Measurements from ENCODE around the gene GALNT16. TPM values are rescaled to one million over a fixed set of nuclear protein-coding genes. Genes with fewer than 3 reads are reported as not detected.
"Not testable (repeated sequence)": the region's sequence is repeated elsewhere in the genome, so short reads cannot be mapped to it uniquely, and the experiment has no call there.

Gene GALNT16
- total RNA-seq, 4 donors from 2014 or later, result 2.1 to 4.6 (median 3.4) TPM

DNA sequence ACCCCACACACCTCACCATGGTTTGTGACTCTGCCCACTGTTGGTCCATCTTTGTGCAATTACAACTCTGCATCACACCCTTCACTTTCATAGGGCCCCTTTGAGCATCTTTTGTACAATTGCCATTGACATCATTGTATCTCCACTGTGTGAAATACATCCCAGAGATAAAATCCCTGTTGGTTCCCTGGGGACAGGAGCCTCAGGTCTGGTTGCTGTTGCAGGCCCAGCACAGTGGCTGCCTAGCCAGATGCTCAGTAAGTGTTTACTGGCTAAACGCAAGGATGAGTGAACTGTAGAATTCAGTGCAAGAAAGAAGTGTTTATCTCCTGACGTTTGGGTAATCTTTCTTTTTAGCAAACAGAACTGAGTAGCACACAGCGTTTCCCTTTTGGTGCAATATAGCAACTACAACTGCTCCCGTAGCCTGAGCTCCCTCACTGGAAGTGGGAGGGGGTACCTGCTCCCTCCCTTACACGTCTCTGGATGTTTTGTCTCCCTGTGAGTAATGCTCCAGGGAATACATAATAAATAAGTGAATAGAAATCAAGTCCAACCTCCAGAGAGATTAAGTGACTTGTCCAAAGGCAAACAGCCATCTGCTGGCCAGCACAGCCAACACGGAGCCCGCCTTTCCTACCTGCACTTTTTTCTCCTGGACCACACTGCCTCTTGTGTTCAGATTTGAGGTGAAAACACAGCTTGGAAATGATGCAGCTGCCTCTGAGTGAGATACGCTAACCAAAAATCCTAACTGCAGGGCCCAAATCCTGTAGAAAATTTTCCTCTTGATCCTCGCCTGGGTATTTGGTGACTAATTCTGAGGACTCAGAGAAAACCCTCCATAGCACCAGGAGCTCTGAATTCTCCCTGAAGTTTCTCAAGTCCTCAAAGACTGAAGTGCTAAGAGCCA lies 27.4 kb downstream of the GALNT16 start:
- 59% methylated on average over 9 of the region's 9 CpGs for WGBS
- TF ChIP-seq POLR2A (IDR thresholded peaks at IDR 0.05) (no peak), EP300 (IDR thresholded peaks at IDR 0.05) (no peak), POLR2AphosphoS5 (IDR thresholded peaks at IDR 0.05) (no peak)
- TF ChIP-seq, protein P1, sequence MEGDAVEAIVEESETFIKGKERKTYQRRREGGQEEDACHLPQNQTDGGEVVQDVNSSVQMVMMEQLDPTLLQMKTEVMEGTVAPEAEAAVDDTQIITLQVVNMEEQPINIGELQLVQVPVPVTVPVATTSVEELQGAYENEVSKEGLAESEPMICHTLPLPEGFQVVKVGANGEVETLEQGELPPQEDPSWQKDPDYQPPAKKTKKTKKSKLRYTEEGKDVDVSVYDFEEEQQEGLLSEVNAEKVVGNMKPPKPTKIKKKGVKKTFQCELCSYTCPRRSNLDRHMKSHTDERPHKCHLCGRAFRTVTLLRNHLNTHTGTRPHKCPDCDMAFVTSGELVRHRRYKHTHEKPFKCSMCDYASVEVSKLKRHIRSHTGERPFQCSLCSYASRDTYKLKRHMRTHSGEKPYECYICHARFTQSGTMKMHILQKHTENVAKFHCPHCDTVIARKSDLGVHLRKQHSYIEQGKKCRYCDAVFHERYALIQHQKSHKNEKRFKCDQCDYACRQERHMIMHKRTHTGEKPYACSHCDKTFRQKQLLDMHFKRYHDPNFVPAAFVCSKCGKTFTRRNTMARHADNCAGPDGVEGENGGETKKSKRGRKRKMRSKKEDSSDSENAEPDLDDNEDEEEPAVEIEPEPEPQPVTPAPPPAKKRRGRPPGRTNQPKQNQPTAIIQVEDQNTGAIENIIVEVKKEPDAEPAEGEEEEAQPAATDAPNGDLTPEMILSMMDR (IDR thresholded peaks at IDR 0.05), result no peak
- H3K36me3 ChIP-seq, result no peaks in the 10 kb centered on the region
- H3K4me3 ChIP-seq, result no peak overlapping the region
- peak in 1 of 2 donors; percentile 34 for DNase-seq (ENCODE audit: low spot score in 2 of 2)
- peaks cover 27% of the 10 kb centered on the region for H3K4me1 ChIP-seq
- H3K27ac ChIP-seq, result peak overlapping the region; percentile 33
- H3K27me3 ChIP-seq, result no peaks in the 10 kb centered on the region
- H3K9me3 ChIP-seq, result no peaks in the 10 kb centered on the region

DNA sequence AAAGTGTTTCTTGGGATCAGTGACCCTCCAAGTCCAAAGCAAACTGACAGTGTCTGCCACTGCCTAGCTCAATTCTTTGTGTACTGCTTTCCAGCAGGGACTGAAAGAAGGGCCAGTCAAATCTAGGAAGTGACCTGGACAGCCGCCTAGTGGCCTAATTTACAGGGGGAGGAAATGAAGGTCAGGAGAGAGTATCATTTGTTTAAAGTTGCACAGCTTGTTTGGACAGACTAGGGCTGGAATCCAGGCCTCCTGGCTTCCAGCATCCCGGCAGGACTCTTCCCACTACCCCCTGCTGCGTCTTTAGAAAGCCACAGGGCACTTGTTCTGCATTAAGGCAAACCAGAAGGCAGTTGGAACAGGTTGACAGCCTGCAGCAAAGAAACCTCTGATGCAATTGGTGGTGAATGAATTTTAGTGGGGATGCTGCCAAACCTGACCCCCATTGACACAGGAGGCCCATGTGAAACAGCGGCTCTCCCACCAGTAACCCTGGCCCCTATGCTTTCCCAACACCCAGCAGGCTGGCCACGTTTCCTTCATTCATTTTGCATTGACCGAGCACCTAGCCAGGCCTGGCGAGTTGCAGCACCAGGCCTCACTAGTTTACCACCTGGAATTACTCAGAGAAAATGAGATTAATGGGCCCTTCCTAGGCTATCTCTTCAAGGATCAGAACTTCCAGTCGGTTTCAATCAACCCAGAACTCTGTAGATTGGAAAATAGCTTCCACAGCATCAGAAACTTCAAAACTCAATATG lies 28.2 kb downstream of the GALNT16 start:
- Histone ChIP-seq H3K4me3 (no peak overlapping the region), H3K27me3 (no peaks in the 10 kb centered on the region), H3K9me3 (no peaks in the 10 kb centered on the region), H3K27ac (peak overlapping the region; percentile 24), H3K36me3 (no peaks in the 10 kb centered on the region), H3K4me1 (peaks cover 27% of the 10 kb centered on the region)
- peak in 1 of 2 donors; percentile 76 for DNase-seq (ENCODE audit: low spot score in 2 of 2)
- no peak for TF ChIP-seq POLR2AphosphoS5 (IDR thresholded peaks at IDR 0.05)
- TF ChIP-seq, protein P1 (IDR thresholded peaks at IDR 0.05), result no peak
- TF ChIP-seq POLR2A (IDR thresholded peaks at IDR 0.05), result no peak
- no peak for TF ChIP-seq EP300 (IDR thresholded peaks at IDR 0.05)
- 58% methylated on average over 8 of the region's 8 CpGs for WGBS

DNA sequence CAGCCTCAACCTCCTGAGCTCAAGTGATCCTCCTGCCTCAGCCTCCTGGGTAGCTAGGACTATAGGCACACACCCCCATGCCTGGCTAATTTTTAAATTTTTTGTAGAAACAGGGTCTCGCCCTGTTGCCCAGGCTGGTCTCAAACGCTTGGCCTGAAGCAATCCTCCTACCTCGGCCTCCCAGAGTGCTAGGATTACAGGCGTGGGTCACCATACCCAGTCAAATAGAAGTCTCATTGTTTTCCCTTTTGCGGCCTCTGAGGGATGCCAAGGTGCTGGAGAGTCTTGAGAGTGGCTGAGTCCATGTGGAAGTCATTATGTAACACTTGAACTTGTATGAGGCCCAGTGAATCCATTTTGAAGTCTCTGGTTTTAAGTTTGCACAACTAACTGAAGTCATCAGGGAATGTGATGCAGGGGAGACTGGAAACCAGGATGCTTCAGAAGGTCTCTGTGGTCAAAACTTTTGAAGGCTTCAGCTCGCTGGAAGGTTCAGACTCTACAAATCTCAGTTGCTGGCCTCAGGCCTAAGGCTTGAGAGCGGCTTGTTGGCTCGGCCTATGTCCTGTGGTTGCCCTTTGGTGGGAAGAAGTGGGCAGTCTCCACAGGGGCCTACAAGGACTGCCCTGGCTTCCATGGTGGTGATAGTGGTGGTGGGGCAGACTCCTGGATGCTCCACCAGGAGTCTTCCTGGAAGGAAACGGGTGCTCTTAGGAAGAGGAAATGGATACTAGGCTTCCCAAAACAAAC lies 29.2 kb downstream of the GALNT16 start:
- peak in 1 of 2 donors; percentile 53 for DNase-seq (ENCODE audit: low spot score in 2 of 2)
- 66% methylated on average over 9 of the region's 9 CpGs for WGBS
- H3K9me3 ChIP-seq, result no peaks in the 10 kb centered on the region
- H3K4me3 ChIP-seq, result no peak overlapping the region
- H3K4me1 ChIP-seq, result peaks cover 27% of the 10 kb centered on the region
- no peak for TF ChIP-seq EP300 (IDR thresholded peaks at IDR 0.05)
- TF ChIP-seq, protein P1 (IDR thresholded peaks at IDR 0.05), result no peak
- no peak for TF ChIP-seq POLR2A (IDR thresholded peaks at IDR 0.05)
- no peak for TF ChIP-seq POLR2AphosphoS5 (IDR thresholded peaks at IDR 0.05)
- H3K36me3 ChIP-seq, result no peaks in the 10 kb centered on the region
- peak overlapping the region; percentile 75 for H3K27ac ChIP-seq
- H3K27me3 ChIP-seq, result no peaks in the 10 kb centered on the region

DNA sequence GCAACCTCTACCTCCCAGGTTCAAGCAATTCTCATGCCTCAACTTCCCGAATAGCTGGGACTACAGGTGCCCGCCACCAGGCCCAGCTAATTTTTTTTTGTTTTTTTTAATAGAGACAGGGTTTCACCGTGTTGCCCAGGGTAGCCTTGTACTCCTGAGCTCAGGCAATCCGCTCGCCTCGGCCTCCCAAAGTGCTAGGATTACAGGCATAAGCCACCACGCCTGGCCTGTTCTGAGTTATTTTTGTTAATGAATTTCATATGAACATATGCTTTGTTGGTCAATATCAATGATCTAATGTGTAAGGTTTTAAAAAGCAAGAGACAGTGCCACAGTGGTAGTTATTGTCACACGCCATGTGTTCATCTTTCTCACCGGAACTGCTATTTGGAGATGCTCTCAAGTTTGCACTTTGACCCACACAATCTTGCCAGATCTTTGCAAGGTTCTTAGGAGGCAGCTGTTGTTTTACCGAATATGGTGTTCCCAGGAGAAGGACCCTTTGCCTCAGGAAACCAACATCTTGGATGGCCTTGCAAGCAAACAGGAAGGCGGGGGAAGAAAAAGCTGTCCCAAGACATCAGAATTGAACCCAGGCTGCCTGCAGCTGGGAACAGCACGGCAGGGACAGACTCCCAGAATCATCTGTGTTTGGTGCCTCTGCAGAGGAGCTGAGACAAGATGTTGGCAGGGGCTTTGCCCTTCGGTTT lies 30.0 kb downstream of the GALNT16 start:
- H3K9me3 ChIP-seq, result no peaks in the 10 kb centered on the region
- 65% methylated on average over 13 of the region's 13 CpGs for WGBS
- no peak for TF ChIP-seq POLR2A (IDR thresholded peaks at IDR 0.05)
- peak in 1 of 3 donors; percentile 32 for TF ChIP-seq POLR2AphosphoS5 (IDR thresholded peaks at IDR 0.05)
- no peak for TF ChIP-seq EP300 (IDR thresholded peaks at IDR 0.05)
- TF ChIP-seq, protein P1 (IDR thresholded peaks at IDR 0.05), result no peak
- peak overlapping the region; percentile 75 for H3K27ac ChIP-seq
- peak in 1 of 2 donors; percentile 80 for DNase-seq (ENCODE audit: low spot score in 2 of 2)
- no peaks in the 10 kb centered on the region for H3K27me3 ChIP-seq
- peaks cover 27% of the 10 kb centered on the region for H3K4me1 ChIP-seq
- H3K36me3 ChIP-seq, result no peaks in the 10 kb centered on the region
- H3K4me3 ChIP-seq, result no peak overlapping the region

DNA sequence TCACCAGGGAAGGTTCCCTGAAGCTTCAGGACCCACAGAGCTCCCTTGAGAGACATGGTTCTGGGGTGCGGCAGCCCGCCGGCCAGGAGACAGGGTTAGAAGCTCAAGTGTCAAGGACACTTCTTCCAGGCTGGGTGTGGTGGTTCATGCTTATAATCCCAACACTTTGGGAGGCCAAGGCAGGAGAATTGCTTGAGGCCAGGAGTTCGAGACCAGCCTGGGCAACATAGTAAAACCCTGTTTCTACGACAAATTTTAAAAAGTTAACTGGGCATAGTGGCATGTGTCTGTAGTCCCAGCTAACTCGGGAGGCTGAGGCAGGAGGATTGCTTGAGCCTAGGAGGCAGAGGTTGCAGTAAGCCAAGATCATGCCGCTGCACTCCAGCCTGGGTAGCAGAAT lies 30.9 kb downstream of the GALNT16 start:
- not testable (repeated sequence) for H3K27me3 ChIP-seq, H3K4me3 ChIP-seq, H3K9me3 ChIP-seq, H3K36me3 ChIP-seq
- WGBS, result 92% methylated on average over 7 of the region's 7 CpGs
- Histone ChIP-seq H3K27ac (peak overlapping the region; percentile 38), H3K4me1 (peaks cover 27% of the 10 kb centered on the region)
- peak in 1 of 2 donors; percentile 52 for DNase-seq (ENCODE audit: low spot score in 2 of 2)

Data from suprapubic skin (tissue), 4 donors.